GM12878 (cell line): ENCODE results near the gene PDZK1IP1. TPM values are rescaled to one million over a fixed set of nuclear protein-coding genes. Genes with fewer than 3 reads are reported as not detected.

Experiments
- ATAC-seq: fragments of 200-7000 bp; cut with Tn5 transposase; 3 replicates; pipeline ENCODE4 v1.9.1; 2020; ENCODE audit warnings: mild to moderate bottlenecking, moderate library complexity
- BruUV-seq: library from RNA; stranded (reverse); fragments of 400-500 nt; replicated peaks from 2 replicates; lab custom pipeline; 2021; lab: Mats Ljungman, UMichigan
- CTCF ChIA-PET: fragments of 300-600 bp; sonication (Branson Sonifier 250); formaldehyde crosslinking; extraction: SDS; loops from one replicate; lab custom pipeline; 2021; ENCODE audit warnings: inconsistent platforms; lab: Yijun Ruan, JAX
- POLR2A ChIA-PET: fragments of 350-600 bp; formaldehyde crosslinking; extraction: SDS; loops from one replicate; lab custom pipeline; 2021; ENCODE audit warnings: inconsistent platforms; lab: Charles Lee
- RAD21 ChIA-PET: fragments of 300-600 bp; sonication (Branson Sonifier 250); formaldehyde crosslinking; loops from one replicate; lab custom pipeline; 2023; ENCODE audit warnings: antibody characterized with exemption; ENCODE audit not compliant: unreplicated experiment; lab: Charles Lee
- SMC1A ChIA-PET: fragments of 300-600 bp; sonication (Branson Sonifier 250); formaldehyde crosslinking; loops from one replicate; lab custom pipeline; 2023; ENCODE audit not compliant: unreplicated experiment, uncharacterized antibody; lab: Charles Lee
- DNase-seq: peaks from one replicate; pipeline ENCODE4 v3.0.0-alpha.2; 2011; ENCODE audit warnings: low read depth, low spot score
- FAIRE-seq: peaks from 3 replicates; lab custom pipeline; 2011; peaks lifted over from hg19 to GRCh38; lab: Jason Lieb, UNC
- H2AFZ ChIP-seq: 2 replicates; pipeline ENCODE4 v1.6.0; 2011; ENCODE audit warnings: low read depth, low read length, control low read depth; ENCODE audit not compliant: control insufficient read depth
- H3K27ac ChIP-seq: 2 replicates; pipeline ENCODE4 v1.5.1; 2011; ENCODE audit warnings: control low read depth; ENCODE audit not compliant: control insufficient read depth, insufficient read depth
- H3K27me3 ChIP-seq, 2 experiments: replicated peaks in 1 of 2; 2 replicates each; pipeline versions ENCODE4 v1.6.0 to v1.6.1; 2011; ENCODE audit warnings: low read length in 1 of 2; ENCODE audit not compliant: control insufficient read depth in 2 of 2, insufficient read depth in 2 of 2
- H3K36me3 ChIP-seq, 2 experiments: 2 replicates each; pipeline ENCODE4 v1.5.1; 2011; ENCODE audit warnings: low read length in 1 of 2; ENCODE audit not compliant: control insufficient read depth in 2 of 2, insufficient read depth in 2 of 2
- H3K4me1 ChIP-seq: 2 replicates; pipeline ENCODE4 v1.6.1; 2011; ENCODE audit warnings: mild to moderate bottlenecking, low read length, moderate library complexity, mixed read lengths; ENCODE audit not compliant: control insufficient read depth, insufficient read depth
- H3K4me2 ChIP-seq: 2 replicates; pipeline ENCODE4 v1.6.0; 2011; ENCODE audit warnings: control low read depth; ENCODE audit not compliant: control insufficient read depth, insufficient read depth
- H3K4me3 ChIP-seq: fragments of 200-600 bp; sonication (generic); 2 replicates; pipeline ENCODE4 v1.5.1; 2016
- H3K79me2 ChIP-seq: 2 replicates; pipeline ENCODE4 v1.6.0; 2011; ENCODE audit warnings: low read length; ENCODE audit not compliant: control insufficient read depth, insufficient read depth
- H3K9ac ChIP-seq: 2 replicates; pipeline ENCODE4 v1.8.0; 2011; ENCODE audit warnings: low read length, control low read depth, mixed read lengths; ENCODE audit not compliant: control insufficient read depth, insufficient read depth
- H3K9me3 ChIP-seq: replicated peaks from 3 replicates; pipeline ENCODE4 v1.5.1; 2011; ENCODE audit warnings: mild to moderate bottlenecking, low read length; ENCODE audit not compliant: control insufficient read depth, insufficient read depth
- H4K20me1 ChIP-seq: 2 replicates; pipeline ENCODE4 v1.6.0; 2011; ENCODE audit not compliant: control insufficient read depth, insufficient read depth
- BACH1 ChIP-seq: fragments of 450-650 bp; IDR thresholded peaks from 2 replicates; pipeline ENCODE4 v1.6.1; 2017; ENCODE audit warnings: mild to moderate bottlenecking, borderline replicate concordance
- CBX5 ChIP-seq: sonication (generic); IDR thresholded peaks from 2 replicates; pipeline ENCODE4 v1.6.1; 2016; ENCODE audit warnings: low read depth, moderate library complexity, mild to moderate bottlenecking, inconsistent platforms
- E4F1 ChIP-seq: fragments of 450-650 bp; IDR thresholded peaks from 2 replicates; pipeline ENCODE4 v1.6.1; 2018; ENCODE audit warnings: borderline replicate concordance, mild to moderate bottlenecking; ENCODE audit not compliant: partially characterized antibody
- NR2C2 ChIP-seq: IDR thresholded peaks from 2 replicates; pipeline ENCODE4 v1.6.1; 2011; ENCODE audit warnings: borderline replicate concordance, low read depth; ENCODE audit not compliant: control insufficient read depth, insufficient read length
- SIX5 ChIP-seq: IDR thresholded peaks from 2 replicates; pipeline ENCODE4 v1.6.1; 2011; ENCODE audit warnings: mild to moderate bottlenecking, low read depth, low read length, moderate library complexity; ENCODE audit not compliant: severe bottlenecking
- SP1 ChIP-seq: IDR thresholded peaks from one replicate; pipeline ENCODE4 v1.6.1; 2011; ENCODE audit warnings: low read depth, low read length
- TCF7 ChIP-seq: IDR thresholded peaks from 2 replicates; pipeline ENCODE4 v1.6.1; 2014; ENCODE audit warnings: antibody characterized with exemption, borderline replicate concordance
- WGBS: methylation state at CpG from one replicate; pipeline ENCODE4 v1.1.6; 2016; ENCODE audit warnings: low lambda C conversion rate; ENCODE audit not compliant: insufficient replicate concordance, insufficient coverage; ENCODE audit errors: missing lambda C conversion rate; 5-methylcytosine and 5-hydroxymethylcytosine counted together
- in situ Hi-C: fragments of 300-500 bp; cut with MboI; formaldehyde crosslinking; loops from 9 replicates; pipeline ENCODE4 v1.14.3; 2018; ENCODE audit warnings: mixed read lengths
- intact Hi-C: fragments of 100-400 bp; cut with micrococcal nuclease; formaldehyde crosslinking; loops from one replicate; pipeline ENCODE4 v1.14.2; 2022; ENCODE audit not compliant: unreplicated experiment
- polyA plus RNA-seq, 11 experiments: library from polyadenylated mRNA; depleted of rRNA in 4 of 11; unstranded in 6 of 11; stranded (reverse) in 5 of 11; fragments of >200 nt; fragmentation: Nextera tagmentation in 4 of 11; fragmentation: Illumina TruSeq in 1 of 11; extraction: Ambion mirVana in 4 of 11; extraction: Trizol in 1 of 11; gene quantifications; 1 replicate in 1 of 11; 2 replicates in 10 of 11; pipeline versions ENCODE4 v1.2.1 to v1.2.3, GENCODE V29; 2011 to 2016; ENCODE audit warnings: inconsistent platforms in 2 of 11, missing spikeins in 2 of 11, low read depth in 1 of 11
- total RNA-seq, 4 experiments: library from RNA; depleted of rRNA in 3 of 4; stranded (reverse); fragments of >200 nt in 3 of 4; fragmentation: Illumina TruSeq in 1 of 4; extraction: Trizol in 1 of 4; gene quantifications; 2 replicates each; pipeline versions ENCODE4 v1.2.1 to v1.2.3, GENCODE V29; 2013 to 2021
- TF ChIP-seq, protein P1 (sequence below): fragments of 450-650 bp; IDR thresholded peaks from 2 replicates; pipeline ENCODE4 v1.6.1; 2016; ENCODE audit warnings: mild to moderate bottlenecking, moderate library complexity, borderline replicate concordance

The PDZK1IP1 gene
- total and polyA plus RNA-seq, 10 of the 15 experiments (the other 5 are each of a cell fraction or from before 2014, with no cell fraction given): not detected

DNA sequence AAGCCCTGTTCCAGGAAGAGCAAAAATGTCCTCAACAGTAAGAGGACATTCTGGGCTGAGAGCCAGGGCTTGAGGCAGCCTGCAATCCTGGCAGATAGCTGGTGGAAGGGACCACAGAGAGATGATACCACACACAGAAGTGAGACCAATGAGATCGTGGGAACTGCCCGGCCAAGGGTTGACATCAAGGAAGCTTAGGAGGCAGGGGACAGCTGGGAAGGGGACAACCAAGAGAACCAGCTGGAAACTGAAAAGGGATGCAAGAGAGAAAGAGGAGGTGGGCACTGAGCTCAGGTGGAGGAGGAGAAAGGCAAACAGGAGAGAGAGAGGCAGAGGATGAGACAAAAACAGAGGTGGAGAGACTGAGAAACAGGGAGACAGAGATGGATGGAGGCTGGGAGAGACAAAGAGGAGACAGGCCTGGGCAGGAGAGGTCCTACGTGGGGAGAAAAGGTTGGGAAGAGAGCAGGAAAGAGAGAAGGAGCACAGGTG lies 9.2 kb downstream of the PDZK1IP1 start:
- H3K9me3 ChIP-seq: no peaks in the 10 kb centered on the region
- no peak overlapping the region for H3K4me3 ChIP-seq
- BruUV-seq: no TSS peak
- H3K27ac ChIP-seq: no peak overlapping the region
- ChIA-PET POLR2A (no interaction called here), SMC1A (interaction anchor here (0.9 kb wide), 1 partner anchor 82 kb away, joined by 4 read pairs; no protein-coding TSS in a partner anchor), CTCF (interaction anchor here (1.0 to 6.1 kb wide), 4 partner anchors 13 to 529 kb away, joined by 3 to 70 read pairs (median 4); no protein-coding TSS in a partner anchor), RAD21 (no interaction called here)
- no peak overlapping the region for H2AFZ ChIP-seq
- no peak overlapping the region for H3K4me2 ChIP-seq
- FAIRE-seq (no peak), ATAC-seq (no peak), DNase-seq (no peak)
- in situ Hi-C loops: no loop called here
- intact Hi-C loops: no loop called here
- peaks cover 3% of the 10 kb centered on the region; the same call in 1 of the 2 replicates for H3K4me1 ChIP-seq
- WGBS: 45% methylated on average over 2 of the region's 3 CpGs
- no peak for TF ChIP-seq BACH1
- H4K20me1 ChIP-seq: no peaks in the 10 kb centered on the region
- H3K9ac ChIP-seq: no peak overlapping the region
- H3K36me3 ChIP-seq: no peaks in the 10 kb centered on the region
- H3K79me2 ChIP-seq: no peaks in the 10 kb centered on the region
- no peaks in the 10 kb centered on the region for H3K27me3 ChIP-seq

DNA sequence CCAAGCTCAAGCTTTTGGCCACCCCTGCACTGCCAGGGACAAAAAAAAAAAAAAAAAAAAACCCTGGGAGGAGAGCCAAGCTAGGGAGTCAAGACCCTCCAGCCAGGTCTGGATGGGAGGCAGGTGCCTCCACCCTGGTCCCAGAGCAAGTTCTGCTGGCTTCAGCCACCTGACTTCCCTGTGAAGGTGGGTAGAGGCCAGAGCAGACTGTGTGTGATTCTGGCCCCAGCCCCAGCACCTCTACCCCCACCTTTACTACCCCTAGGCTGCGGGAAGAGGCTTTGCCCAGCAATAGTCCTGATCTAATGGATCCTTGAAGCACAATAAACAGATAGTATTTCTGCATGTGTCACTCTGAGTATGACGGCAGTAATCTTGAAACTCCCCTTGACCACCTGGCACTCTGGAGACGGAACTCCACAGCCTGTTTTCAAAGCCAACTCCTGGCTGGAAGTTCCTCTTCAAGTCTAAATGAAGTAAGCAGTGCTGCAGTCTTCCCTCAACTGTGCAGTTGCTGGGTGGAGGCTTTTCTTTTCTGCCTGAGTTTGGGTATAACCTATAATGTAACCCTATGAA lies 9.8 kb downstream of the PDZK1IP1 start:
- in situ Hi-C loops (no loop called here), intact Hi-C loops (loop anchor here (1.0 to 10.0 kb wide), 5 partner anchors 83 to 546 kb away; partner anchors contain the start of gene FOXD2)
- no peak overlapping the region for H3K27ac ChIP-seq
- POLR2A ChIA-PET: no interaction called here
- H3K4me1 ChIP-seq: peaks cover 3% of the 10 kb centered on the region; the same call in 1 of the 2 replicates
- H3K79me2 ChIP-seq: no peaks in the 10 kb centered on the region
- ATAC-seq (no peak), FAIRE-seq (no peak), DNase-seq (no peak)
- no peaks in the 10 kb centered on the region for H3K36me3 ChIP-seq
- no peak overlapping the region for H2AFZ ChIP-seq
- no peak overlapping the region for H3K9ac ChIP-seq
- RAD21 ChIA-PET: interaction anchor here (0.8 to 2.3 kb wide), 6 partner anchors 10 to 495 kb away, joined by 3 to 19 read pairs (median 6); partner anchors contain the start of genes FOXD2 and PDZK1IP1
- 0 out of 2 replicates have a peak overlapping the region, but pooled peaks have one; percentile 72 for H3K4me2 ChIP-seq
- no TSS peak for BruUV-seq
- no peaks in the 10 kb centered on the region for H3K27me3 ChIP-seq
- CTCF ChIA-PET: interaction anchor here (0.8 to 6.1 kb wide), 11 partner anchors 12 to 1137 kb away, joined by 3 to 71 read pairs (median 5); partner anchors contain the start of genes FOXD2, PDZK1IP1 and STIL
- 38% methylated on average over 3 of the region's 3 CpGs for WGBS
- SMC1A ChIA-PET: interaction anchor here (1.4 to 2.7 kb wide), 2 partner anchors 11 to 83 kb away, joined by 5 to 20 read pairs; no protein-coding TSS in a partner anchor
- no peaks in the 10 kb centered on the region for H3K9me3 ChIP-seq
- no peaks in the 10 kb centered on the region for H4K20me1 ChIP-seq
- no peak overlapping the region for H3K4me3 ChIP-seq
- TF ChIP-seq, protein P1, sequence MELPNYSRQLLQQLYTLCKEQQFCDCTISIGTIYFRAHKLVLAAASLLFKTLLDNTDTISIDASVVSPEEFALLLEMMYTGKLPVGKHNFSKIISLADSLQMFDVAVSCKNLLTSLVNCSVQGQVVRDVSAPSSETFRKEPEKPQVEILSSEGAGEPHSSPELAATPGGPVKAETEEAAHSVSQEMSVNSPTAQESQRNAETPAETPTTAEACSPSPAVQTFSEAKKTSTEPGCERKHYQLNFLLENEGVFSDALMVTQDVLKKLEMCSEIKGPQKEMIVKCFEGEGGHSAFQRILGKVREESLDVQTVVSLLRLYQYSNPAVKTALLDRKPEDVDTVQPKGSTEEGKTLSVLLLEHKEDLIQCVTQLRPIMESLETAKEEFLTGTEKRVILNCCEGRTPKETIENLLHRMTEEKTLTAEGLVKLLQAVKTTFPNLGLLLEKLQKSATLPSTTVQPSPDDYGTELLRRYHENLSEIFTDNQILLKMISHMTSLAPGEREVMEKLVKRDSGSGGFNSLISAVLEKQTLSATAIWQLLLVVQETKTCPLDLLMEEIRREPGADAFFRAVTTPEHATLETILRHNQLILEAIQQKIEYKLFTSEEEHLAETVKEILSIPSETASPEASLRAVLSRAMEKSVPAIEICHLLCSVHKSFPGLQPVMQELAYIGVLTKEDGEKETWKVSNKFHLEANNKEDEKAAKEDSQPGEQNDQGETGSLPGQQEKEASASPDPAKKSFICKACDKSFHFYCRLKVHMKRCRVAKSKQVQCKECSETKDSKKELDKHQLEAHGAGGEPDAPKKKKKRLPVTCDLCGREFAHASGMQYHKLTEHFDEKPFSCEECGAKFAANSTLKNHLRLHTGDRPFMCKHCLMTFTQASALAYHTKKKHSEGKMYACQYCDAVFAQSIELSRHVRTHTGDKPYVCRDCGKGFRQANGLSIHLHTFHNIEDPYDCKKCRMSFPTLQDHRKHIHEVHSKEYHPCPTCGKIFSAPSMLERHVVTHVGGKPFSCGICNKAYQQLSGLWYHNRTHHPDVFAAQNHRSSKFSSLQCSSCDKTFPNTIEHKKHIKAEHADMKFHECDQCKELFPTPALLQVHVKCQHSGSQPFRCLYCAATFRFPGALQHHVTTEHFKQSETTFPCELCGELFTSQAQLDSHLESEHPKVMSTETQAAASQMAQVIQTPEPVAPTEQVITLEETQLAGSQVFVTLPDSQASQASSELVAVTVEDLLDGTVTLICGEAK: no peak
- TF ChIP-seq TCF7 (no peak), NR2C2 (no peak), E4F1 (no peak), CBX5 (no peak), SP1 (no peak), SIX5 (no peak)
